ENCODE data around the gene DENND1A.

The DENND1A gene

DNA sequence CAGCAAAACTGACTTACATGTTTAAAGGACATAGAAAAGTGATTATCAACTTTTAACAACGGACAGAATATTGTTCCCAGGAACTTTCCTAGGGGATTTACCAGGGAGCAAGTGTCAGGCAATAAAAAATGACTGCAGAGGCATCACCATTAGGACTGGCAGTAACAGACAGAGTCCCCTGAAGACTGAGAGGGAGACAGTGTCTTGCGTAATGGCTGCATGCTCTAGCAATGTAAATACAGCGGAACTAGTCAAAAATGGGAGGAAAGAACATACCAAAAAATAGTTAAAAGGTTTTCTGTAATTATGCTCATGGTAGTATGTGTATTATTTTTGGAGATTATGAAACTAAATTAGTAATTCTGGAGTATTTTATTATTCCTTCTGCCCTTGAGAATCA lies 392.1 kb downstream of the DENND1A start:
- TF ChIP-seq HDGF (IDR thresholded peaks at IDR 0.05; ENCODE audit: borderline replicate concordance) (no peak), ARNT (IDR thresholded peaks at IDR 0.05) (no peak), ELF4 (IDR thresholded peaks at IDR 0.05) (no peak), FOXM1 (IDR thresholded peaks at IDR 0.05; ENCODE audit: borderline replicate concordance) (no peak), FOXK2 (IDR thresholded peaks at IDR 0.05) (no peak), CTBP1 (IDR thresholded peaks at IDR 0.05; ENCODE audit: borderline replicate concordance) (no peak), BHLHE40 (IDR thresholded peaks at IDR 0.05; ENCODE audit: borderline replicate concordance) (no peak), SUZ12 (IDR thresholded peaks at IDR 0.05) (no peak), SP1 (IDR thresholded peaks at IDR 0.05) (no peak), FOXA1 (IDR thresholded peaks at IDR 0.05) (no peak)
- TF ChIP-seq, protein P1, sequence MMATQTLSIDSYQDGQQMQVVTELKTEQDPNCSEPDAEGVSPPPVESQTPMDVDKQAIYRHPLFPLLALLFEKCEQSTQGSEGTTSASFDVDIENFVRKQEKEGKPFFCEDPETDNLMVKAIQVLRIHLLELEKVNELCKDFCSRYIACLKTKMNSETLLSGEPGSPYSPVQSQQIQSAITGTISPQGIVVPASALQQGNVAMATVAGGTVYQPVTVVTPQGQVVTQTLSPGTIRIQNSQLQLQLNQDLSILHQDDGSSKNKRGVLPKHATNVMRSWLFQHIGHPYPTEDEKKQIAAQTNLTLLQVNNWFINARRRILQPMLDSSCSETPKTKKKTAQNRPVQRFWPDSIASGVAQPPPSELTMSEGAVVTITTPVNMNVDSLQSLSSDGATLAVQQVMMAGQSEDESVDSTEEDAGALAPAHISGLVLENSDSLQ (IDR thresholded peaks at IDR 0.05) = no peak
- CTCF ChIA-PET = no interaction called here
- POLR2A ChIA-PET = no interaction called here
- no peak for DNase-seq (ENCODE audit: extremely low spot score)

DNA sequence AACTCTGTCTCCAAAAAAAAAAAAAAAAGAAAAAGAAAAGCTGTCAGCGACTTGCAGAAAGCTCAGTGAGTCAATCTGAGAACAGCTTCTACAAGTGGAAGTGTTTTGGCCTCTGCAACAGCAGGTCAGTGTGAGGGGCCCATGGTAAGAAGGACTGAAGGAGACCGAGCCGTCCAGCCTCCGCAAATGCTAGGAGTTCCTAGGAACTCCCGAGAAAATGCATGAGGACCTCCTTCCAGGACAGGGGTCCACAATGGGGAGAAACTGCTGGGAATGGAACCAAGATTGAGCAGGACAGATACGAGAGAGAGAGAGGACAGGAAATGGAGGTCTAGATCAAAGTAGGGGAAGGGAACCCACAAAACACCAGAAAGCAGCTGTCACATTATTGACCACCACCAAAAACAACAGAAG lies 393.5 kb downstream of the DENND1A start:
- ChIA-PET CTCF (no interaction called here), POLR2A (no interaction called here)
- TF ChIP-seq NFRKB (IDR thresholded peaks at IDR 0.05) (no peak), SUZ12 (IDR thresholded peaks at IDR 0.05) (no peak), SP1 (IDR thresholded peaks at IDR 0.05) (no peak), FOXA1 (IDR thresholded peaks at IDR 0.05) (no peak), ELF4 (IDR thresholded peaks at IDR 0.05) (no peak)
- DNase-seq (ENCODE audit: extremely low spot score) = no peak

DNA sequence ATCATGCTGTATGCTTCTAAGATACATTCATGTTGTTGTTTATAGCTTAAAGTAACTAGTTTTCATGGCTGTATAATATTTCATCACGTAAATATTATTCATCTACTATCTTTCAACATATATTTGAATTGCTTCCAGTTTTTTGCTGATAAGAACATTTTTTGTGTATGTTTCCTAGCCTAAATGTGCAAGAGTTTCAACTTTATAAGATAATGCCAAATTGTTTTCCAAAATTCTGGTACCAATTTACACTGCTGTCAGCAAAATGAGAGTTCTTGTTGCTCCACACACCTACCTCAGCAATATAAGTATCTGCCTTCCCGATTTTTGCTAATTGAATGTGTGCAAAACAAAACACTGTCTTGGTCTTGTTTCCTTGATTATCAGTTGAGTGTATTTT lies 395.6 kb downstream of the DENND1A start:
- ChIA-PET POLR2A (no interaction called here), CTCF (no interaction called here)
- TF ChIP-seq LEF1 (IDR thresholded peaks at IDR 0.05; ENCODE audit: borderline replicate concordance) = no peak
- TF ChIP-seq TARDBP (IDR thresholded peaks at IDR 0.05) = no peak
- TF ChIP-seq L3MBTL2 (conservative IDR thresholded peaks at IDR 0.05) = no peak
- no peak for TF ChIP-seq ARNT (IDR thresholded peaks at IDR 0.05)
- no peak for TF ChIP-seq SP1 (IDR thresholded peaks at IDR 0.05)
- no peak for TF ChIP-seq ZNF384 (IDR thresholded peaks at IDR 0.05)
- TF ChIP-seq SUZ12 (IDR thresholded peaks at IDR 0.05) = no peak
- no peak for TF ChIP-seq FOXM1 (IDR thresholded peaks at IDR 0.05; ENCODE audit: borderline replicate concordance)
- TF ChIP-seq FOXK2 (IDR thresholded peaks at IDR 0.05) = no peak
- no peak for TF ChIP-seq ELF4 (IDR thresholded peaks at IDR 0.05)
- TF ChIP-seq NFRKB (IDR thresholded peaks at IDR 0.05) = no peak
- no peak for TF ChIP-seq HDGF (IDR thresholded peaks at IDR 0.05; ENCODE audit: borderline replicate concordance)
- TF ChIP-seq BHLHE40 (IDR thresholded peaks at IDR 0.05; ENCODE audit: borderline replicate concordance) = no peak
- TF ChIP-seq, protein P1 (IDR thresholded peaks at IDR 0.05) = no peak
- no peak for TF ChIP-seq CTBP1 (IDR thresholded peaks at IDR 0.05; ENCODE audit: borderline replicate concordance)
- TF ChIP-seq FOXA1 (IDR thresholded peaks at IDR 0.05) = no peak
- no peak for DNase-seq (ENCODE audit: extremely low spot score)

DNA sequence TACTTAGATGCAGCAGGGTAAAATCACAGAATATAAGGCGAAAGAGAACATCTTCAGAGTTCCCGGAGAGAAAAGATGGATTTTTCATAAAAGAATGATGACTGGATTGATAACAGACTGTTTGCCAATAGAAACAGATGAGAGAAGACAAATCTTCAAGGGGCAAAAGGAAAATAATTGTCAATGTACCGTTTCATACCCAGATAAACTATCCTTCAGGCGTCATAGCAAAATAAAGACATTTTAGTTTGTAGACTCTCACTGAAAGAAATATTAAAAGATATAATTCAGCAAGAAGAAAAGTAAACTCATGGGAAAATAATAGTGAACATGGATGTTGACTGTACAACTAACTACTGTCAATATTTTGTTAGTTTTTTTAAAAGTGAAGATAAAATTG lies 399.7 kb downstream of the DENND1A start:
- TF ChIP-seq CTBP1 (IDR thresholded peaks at IDR 0.05; ENCODE audit: borderline replicate concordance) = no peak
- no peak for TF ChIP-seq ELF4 (IDR thresholded peaks at IDR 0.05)
- no peak for TF ChIP-seq LEF1 (IDR thresholded peaks at IDR 0.05; ENCODE audit: borderline replicate concordance)
- TF ChIP-seq ZNF384 (IDR thresholded peaks at IDR 0.05) = no peak
- TF ChIP-seq FOXK2 (IDR thresholded peaks at IDR 0.05) = no peak
- no peak for TF ChIP-seq HDGF (IDR thresholded peaks at IDR 0.05; ENCODE audit: borderline replicate concordance)
- no peak for TF ChIP-seq NFRKB (IDR thresholded peaks at IDR 0.05)
- TF ChIP-seq ARNT (IDR thresholded peaks at IDR 0.05) = no peak
- TF ChIP-seq, protein P1 (IDR thresholded peaks at IDR 0.05) = no peak
- no peak for TF ChIP-seq SP1 (IDR thresholded peaks at IDR 0.05)
- no peak for TF ChIP-seq FOXA1 (IDR thresholded peaks at IDR 0.05)
- no peak for TF ChIP-seq SUZ12 (IDR thresholded peaks at IDR 0.05)
- no peak for TF ChIP-seq FOXM1 (IDR thresholded peaks at IDR 0.05; ENCODE audit: borderline replicate concordance)
- no peak for TF ChIP-seq BHLHE40 (IDR thresholded peaks at IDR 0.05; ENCODE audit: borderline replicate concordance)
- TF ChIP-seq L3MBTL2 (conservative IDR thresholded peaks at IDR 0.05) = no peak
- no peak for TF ChIP-seq TARDBP (IDR thresholded peaks at IDR 0.05)
- no peak for DNase-seq (ENCODE audit: extremely low spot score)
- POLR2A ChIA-PET = no interaction called here
- CTCF ChIA-PET = no interaction called here

DNA sequence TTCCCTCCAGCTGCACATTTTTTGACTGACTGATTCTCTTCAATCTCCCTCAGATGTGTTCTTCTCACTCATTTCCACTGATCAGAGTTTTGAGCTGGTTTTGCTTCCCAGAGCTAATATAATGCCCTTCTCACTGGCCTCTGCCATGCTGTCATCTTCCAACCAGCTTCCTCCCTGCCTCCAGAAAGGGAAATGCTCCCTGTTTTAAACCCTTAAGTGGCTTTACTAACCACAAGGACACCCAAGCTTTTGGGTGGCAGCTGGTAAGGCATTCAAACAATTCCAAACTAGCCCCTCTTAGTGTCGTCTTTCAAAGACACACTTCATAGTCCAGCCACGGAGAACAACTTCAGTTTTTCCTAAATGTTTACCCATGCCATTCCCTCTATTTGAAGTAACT lies 401.4 kb downstream of the DENND1A start:
- ChIA-PET CTCF (no interaction called here), POLR2A (no interaction called here)
- no peak for TF ChIP-seq CTBP1 (IDR thresholded peaks at IDR 0.05; ENCODE audit: borderline replicate concordance)
- no peak for TF ChIP-seq FOXM1 (IDR thresholded peaks at IDR 0.05; ENCODE audit: borderline replicate concordance)
- TF ChIP-seq SUZ12 (IDR thresholded peaks at IDR 0.05) = no peak
- TF ChIP-seq BHLHE40 (IDR thresholded peaks at IDR 0.05; ENCODE audit: borderline replicate concordance) = no peak
- TF ChIP-seq TARDBP (IDR thresholded peaks at IDR 0.05) = no peak
- TF ChIP-seq ELF4 (IDR thresholded peaks at IDR 0.05) = no peak
- no peak for TF ChIP-seq ARNT (IDR thresholded peaks at IDR 0.05)
- no peak for TF ChIP-seq SP1 (IDR thresholded peaks at IDR 0.05)
- no peak for TF ChIP-seq L3MBTL2 (conservative IDR thresholded peaks at IDR 0.05)
- TF ChIP-seq ZNF384 (IDR thresholded peaks at IDR 0.05) = no peak
- TF ChIP-seq NFRKB (IDR thresholded peaks at IDR 0.05) = no peak
- no peak for TF ChIP-seq FOXK2 (IDR thresholded peaks at IDR 0.05)
- TF ChIP-seq, protein P1 (IDR thresholded peaks at IDR 0.05) = no peak
- no peak for TF ChIP-seq LEF1 (IDR thresholded peaks at IDR 0.05; ENCODE audit: borderline replicate concordance)
- TF ChIP-seq HDGF (IDR thresholded peaks at IDR 0.05; ENCODE audit: borderline replicate concordance) = no peak
- DNase-seq (ENCODE audit: extremely low spot score) = no peak

DNA sequence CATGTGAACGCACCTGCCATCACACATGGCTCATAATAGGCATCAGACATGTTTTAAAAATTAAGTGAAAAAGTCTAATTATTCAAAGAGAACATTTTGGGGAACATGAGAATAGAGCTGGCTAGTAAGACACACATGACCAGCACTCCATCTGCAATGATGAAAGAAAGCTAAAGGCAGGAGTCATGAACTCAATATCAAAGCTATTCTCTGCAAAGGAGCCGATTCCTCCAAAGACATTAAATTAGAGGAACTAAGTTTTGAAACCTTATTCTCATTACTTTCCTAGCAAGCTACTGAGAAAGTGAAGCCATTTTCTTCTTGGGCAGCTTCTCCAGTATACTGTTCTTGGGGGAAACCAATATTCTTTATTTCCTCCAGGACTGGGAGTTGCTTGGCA lies 401.9 kb downstream of the DENND1A start:
- no peak for DNase-seq (ENCODE audit: extremely low spot score)
- ChIA-PET POLR2A (no interaction called here), CTCF (no interaction called here)
- TF ChIP-seq NFRKB (IDR thresholded peaks at IDR 0.05) = no peak

All from HEK293T (cell line).